HG02571 (cell line): ENCODE results near the gene TNNT1.
"Not testable (repeated sequence)": the region's sequence is repeated elsewhere in the genome, so short reads cannot be mapped to it uniquely, and the experiment has no call there.

ENCODE experiments used
- ATAC-seq: cut with Tn5 transposase; IDR thresholded peaks from one replicate; pipeline ENCODE4 v1.9.1; 2021; ENCODE audit warnings: mild to moderate bottlenecking, moderate library complexity; ENCODE audit not compliant: unreplicated experiment

TNNT1 gene

DNA sequence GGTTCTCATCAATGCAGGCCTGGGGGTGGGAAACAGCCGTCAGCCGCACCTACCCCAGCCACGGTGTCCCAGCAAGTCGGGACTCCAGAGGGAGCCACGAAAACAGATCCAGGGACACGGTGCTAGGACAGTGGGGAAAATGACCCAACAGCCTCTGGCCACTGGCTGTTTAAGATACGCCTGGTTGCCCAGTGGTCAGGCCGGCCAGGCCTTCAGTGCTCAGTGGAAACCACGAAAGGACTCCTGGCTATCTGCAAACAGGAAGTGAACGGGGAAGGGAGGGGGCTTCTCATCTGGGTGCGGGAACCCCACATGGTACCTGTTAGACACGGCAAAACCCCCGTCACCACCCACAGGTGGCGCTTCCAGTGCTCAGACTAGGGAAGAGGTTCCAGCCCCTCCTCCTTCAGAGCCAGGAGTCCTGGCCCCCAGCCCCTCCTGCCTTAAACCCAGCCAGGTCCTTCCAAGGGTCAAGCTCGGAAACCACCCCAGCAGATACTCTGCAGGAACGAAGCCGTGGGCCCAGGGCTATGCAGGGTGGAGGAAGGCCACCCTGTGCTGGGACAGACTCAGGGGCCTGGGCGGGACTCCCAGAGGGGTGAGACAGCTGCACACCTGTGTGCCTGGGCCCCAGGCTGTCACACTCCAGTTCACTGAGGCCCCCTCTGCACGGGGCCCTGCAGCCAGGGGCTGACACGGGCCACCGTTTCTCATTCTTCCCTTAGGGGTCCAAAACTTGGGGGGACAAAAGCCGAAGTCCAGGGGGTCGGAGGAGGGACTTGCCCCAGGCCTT lies 36.0 kb downstream of the TNNT1 start:
- no peak for ATAC-seq

- no peak for ATAC-seq
Measured at GRCh38 chr19:55112246-55112776, 36.7 kb downstream of the TNNT1 start.

GRCh38 chr19:55111238-55111831 lies 37.7 kb downstream of the TNNT1 start:
- no peak for ATAC-seq

DNA sequence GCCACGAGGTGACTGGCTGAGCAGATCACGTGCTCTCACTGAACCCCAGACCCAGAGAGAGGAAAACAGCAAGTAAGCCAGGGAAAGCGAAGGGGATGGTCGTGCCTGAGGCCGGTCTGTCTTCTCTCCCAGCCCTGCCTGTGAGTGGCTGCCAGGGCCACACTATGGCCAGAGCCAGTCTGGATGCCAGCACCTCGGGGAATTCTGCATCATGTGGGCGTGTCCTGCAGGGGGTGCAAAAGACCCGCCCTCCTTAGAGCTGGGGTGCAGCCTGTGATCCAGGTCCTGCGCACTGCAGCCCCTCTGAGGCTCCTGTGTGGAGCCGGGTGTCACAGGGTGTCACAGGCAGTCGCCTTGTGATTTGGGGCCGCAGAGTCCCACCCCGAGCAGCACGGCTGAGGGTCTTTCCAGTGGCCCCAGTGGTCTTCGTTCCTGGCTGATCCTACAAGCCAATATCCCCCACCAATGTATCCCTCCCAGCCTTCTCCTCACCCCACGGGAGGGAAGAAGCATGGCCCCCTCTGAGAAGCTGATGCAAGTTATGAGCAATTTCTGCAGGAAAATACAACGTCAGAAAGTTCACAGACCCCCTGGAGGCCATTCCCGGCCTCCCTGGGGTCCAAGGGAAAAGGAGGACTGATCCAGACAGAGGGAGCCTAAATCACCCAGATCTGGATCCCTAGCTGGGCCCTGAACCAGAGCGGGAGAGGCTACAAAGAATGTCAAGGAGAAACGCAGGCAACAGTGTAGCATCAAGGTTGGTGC lies 39.3 kb downstream of the TNNT1 start:
- no peak for ATAC-seq

DNA sequence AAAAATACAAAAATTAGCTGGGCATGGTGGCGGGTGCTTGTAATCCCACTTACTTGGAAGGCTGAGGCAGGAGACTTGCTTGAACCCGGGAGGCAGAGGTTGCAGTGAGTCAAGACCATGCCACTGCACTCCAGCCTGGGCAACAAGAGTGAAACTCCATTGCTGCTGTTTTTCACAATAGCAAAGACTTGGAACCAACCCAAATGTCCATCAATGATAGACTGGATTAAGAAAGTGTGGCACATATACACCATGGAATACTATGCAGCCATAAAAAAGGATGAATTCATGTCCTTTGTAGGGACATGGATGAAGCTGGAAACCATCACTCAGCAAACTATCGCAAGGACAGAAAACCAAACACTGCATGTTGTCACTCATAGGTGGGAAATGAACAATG lies 41.8 kb downstream of the TNNT1 start:
- not testable (repeated sequence) for ATAC-seq

DNA sequence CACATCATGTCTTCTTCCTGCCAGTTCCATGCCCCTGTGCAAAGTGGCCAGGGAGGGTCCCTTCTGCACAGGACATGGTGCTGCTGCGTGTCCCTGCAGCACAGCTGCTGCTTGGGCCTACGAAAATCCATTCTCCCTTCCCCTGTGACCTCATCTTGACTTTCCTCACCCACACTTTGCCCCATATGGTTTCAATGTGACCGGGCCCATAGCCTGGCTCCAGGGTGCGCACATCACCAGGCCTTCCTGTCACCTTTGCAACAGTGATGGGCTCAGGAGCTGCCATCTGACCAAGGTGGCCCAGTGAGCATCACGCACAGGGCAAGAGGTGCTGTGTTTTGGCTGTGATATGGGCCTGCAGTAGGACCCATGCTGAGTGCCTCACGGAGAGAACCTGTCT lies 42.4 kb downstream of the TNNT1 start:
- ATAC-seq = no peak

DNA sequence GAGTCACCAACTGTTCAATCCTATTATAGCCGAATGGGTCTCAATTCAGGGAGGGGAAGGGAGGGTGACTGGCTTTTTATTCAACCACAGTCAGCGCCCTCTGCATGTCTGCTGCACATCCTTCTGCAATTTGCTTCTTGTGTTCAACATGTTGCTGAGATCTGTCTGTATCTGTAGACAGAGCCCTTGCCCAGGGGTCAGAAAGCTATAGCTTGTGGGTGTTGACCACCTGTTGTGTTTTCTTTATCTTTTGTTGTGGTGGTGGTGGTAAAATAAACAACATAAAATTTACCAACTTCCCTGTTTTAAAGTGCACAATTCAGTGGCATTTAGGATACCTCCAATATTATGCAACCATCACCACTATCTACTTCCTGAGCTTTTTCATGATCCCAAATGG lies 43.8 kb downstream of the TNNT1 start:
- no peak for ATAC-seq

GRCh38 chr19:55103190-55103589 lies 45.8 kb downstream of the TNNT1 start:
- ATAC-seq = no peak

- no peak for ATAC-seq
Measured at GRCh38 chr19:55101261-55101660, 47.7 kb downstream of the TNNT1 start.

DNA sequence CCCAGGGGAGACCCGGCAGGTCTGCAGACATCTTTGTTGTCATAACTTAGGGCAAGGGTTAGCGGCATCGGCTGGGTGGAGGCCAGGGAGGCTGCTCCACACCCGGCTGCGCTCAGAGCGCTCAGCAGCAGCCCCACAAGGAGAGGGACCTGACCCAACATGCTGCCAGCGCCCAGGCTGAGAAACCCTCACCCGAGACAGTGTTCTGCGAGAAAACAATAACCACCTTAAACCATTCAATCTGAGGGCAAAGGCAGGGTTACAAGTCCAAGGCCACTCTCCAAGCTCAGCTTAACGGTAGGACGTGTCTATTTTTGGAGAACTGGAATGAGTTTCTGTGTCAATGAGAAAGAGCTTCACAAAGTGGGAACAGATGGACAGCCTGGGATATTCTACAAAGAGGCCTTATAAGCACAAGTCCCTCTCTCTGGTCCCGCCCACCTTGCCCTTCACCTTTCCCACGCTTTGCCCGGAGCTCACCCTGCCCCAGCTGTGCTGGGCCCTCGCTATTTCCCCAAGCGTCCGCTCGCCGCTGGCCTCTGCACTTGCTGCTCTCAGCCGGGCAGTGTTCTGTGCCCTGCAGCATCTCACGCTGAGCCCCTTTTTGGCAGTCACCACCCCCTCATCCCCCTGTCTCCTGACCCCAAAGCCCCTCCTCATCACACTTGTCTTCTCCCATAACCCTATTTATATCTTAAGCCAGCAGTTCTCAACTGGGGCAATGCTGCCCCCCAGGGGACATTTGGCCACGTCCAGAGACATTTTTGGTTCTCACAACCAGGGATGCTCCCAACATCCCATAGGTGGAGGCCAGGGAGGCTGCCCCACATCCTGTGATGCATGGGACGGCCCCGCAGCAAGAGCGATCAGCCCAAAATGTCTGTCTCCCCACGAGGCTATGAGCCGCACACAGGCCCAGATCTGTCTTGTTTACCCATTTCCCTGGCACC lies 49.2 kb downstream of the TNNT1 start:
- no peak for ATAC-seq

DNA sequence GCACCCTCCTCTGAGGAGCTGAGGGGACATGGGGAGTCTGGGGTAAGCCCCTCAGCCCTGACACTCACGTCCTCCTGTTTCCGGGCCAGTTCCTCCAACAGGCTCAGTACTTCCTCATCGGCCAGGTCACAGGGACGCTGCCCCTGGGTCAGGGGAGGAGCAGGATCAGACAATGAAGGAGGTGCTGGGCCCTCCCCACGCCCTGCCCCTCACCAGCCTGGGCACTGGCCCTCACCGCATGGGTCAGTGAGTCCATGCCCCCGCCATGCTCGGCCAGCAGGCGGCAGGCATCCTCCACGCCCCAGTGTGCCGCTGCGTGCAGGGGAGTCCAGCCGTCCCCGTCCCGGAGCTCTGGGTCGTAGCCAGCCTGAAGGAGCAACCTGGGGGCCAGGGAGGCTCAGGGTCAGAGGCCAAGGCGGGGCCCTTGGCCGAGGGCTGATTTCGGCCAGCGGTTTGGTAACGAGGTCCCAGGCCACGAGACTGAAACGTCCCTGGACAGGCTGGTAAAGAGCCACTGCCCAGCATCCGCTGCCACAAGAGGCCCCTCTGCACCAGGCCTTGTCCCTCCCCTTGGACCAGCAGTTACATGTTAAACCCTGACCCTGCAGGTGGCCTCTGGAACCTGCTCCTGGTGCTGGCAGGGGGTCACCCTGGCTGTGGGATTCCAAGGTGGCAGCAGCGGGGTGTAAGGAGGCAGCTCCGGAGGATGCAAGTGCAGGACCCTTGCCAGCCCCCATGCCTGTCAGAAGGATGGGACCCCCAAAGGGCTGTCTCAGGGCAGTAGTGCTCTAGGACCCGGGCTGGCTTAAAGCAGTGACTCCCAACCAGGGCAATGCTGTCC lies 50.1 kb downstream of the TNNT1 start:
- no peak for ATAC-seq

- ATAC-seq = no peak
Measured at GRCh38 chr19:55097864-55098715, 50.9 kb downstream of the TNNT1 start.

- no peak for ATAC-seq
Measured at GRCh38 chr19:55096061-55096701, 52.8 kb downstream of the TNNT1 start.

GRCh38 chr19:55095260-55096060 lies 53.5 kb downstream of the TNNT1 start:
- ATAC-seq = no peak

GRCh38 chr19:55094456-55095259 lies 54.3 kb downstream of the TNNT1 start:
- no peak for ATAC-seq

- no peak for ATAC-seq
Measured at GRCh38 chr19:55092423-55093318, 56.3 kb downstream of the TNNT1 start.
